LoVo (cell line): ENCODE measurements around the gene OLFM3.

Experiments used
- DNase-seq: peaks from one replicate; pipeline ENCODE4 v3.0.0-alpha.2; 2016; ENCODE audit warnings: low spot score

OLFM3 gene

DNA sequence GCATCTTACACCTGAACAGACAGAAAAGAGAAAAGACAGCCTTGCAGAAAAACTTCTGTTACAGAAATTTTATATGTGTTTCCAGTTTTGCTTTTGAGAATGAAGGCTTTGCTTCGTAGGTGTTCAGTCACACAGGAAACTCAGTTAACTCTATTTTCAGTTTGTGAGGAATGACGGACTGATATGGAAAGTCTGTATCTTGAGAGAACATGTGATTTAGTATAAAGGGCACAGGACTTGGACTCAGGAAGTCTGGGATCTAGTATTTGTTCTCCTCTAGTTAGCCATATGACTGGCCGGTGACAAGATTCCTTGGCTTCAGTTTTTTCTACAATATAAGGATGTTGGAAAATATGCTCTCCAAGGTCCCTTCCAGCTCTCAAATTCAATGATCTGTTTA is 149.1 kb downstream of the OLFM3 start:
- no peak for DNase-seq

DNA sequence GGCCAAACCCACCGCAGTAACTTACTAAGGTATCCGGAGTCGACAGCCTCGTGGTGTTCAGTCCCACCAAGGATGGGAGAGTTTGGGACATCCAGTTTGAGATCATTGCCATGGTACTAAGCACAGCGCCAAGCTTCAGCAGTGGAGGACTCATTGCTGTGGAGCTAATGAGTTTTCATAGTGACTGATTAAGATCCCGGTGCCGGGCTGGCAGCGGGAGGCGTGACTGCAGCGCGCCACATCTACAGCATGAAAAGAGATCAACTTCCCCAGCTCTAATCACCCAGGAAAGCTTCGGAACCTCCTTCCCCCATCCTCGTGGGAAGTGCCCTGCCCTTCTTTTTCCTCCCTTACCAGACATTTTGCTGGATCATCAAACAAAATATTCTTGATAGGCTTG is 149.9 kb downstream of the OLFM3 start:
- DNase-seq: no peak

GRCh38 chr1:101843160-101843559 is 153.6 kb downstream of the OLFM3 start:
- no peak for DNase-seq

GRCh38 chr1:101841824-101842223 is 154.9 kb downstream of the OLFM3 start:
- no peak for DNase-seq

GRCh38 chr1:101835988-101836387 is 160.7 kb downstream of the OLFM3 start:
- DNase-seq: no peak

GRCh38 chr1:101833312-101833711 is 163.4 kb downstream of the OLFM3 start:
- no peak for DNase-seq

GRCh38 chr1:101826416-101826815 is 170.3 kb downstream of the OLFM3 start:
- DNase-seq: no peak

DNA sequence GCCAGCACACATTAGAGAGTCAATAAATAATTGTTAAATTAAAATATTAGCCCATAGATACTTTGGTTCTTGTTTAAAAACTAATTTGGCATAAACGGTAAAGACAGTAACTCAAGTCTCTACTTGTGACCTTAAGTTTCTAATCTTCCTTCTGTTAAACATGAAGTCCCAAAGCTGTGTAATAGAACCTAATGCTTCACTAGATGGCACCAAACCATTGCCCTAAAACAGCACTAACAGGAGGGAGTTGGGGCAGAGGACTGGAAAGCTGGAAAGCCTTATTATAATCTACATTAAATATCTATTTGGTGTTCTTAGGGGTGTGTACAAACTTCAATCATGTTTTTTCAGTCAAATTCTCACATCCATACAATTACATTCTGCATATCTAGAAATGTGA is 176.7 kb downstream of the OLFM3 start:
- peak; percentile 33 for DNase-seq

GRCh38 chr1:101816262-101816661 is 180.5 kb downstream of the OLFM3 start:
- DNase-seq: no peak

- no peak for DNase-seq
Observed at GRCh38 chr1:101798417-101798816, 198.3 kb downstream of the OLFM3 start.

DNA sequence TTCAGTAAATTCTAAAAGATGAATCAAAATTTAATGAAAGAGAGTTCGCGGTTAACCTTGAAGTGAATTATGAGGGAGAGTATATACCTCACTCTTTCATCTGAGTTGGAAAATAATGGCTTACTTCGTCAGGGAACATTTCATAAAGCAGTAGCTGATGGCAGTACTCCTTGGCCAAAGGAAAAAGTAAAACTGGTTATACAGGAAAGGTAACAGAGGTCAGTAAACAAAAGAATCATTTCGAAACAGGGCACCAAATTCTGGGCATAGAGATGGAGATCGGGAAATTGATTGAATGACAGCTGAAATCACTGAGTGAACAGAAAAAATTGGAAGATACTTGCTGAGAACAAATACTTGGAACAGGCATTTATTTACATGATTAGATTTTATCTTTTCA is 199.0 kb downstream of the OLFM3 start:
- DNase-seq: no peak

GRCh38 chr1:101781201-101781831 is 215.4 kb downstream of the OLFM3 start:
- DNase-seq: no peak

GRCh38 chr1:101769520-101769919 is 227.2 kb downstream of the OLFM3 start:
- DNase-seq: peak; percentile 25

DNA sequence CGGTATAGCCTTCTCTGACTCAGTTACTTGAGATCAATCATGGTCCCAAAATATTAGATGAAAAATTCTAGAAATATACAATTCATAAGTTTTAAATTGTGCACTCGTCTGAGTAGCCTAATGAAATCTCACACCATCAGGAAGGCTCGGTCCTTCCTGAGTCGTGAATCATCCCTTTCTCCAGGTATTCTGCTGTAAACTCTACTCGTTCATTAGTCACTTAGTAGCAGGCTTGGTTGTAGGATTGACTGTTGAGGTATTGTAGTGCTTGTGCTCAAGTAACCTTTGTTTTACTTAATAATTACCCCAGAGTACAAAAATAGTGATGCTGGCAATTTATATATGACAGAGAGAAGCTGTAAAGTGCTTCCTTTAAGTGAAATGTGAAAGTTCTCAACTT is 238.7 kb downstream of the OLFM3 start:
- DNase-seq: no peak

GRCh38 chr1:101756411-101756810 is 240.3 kb downstream of the OLFM3 start:
- DNase-seq: no peak
